Stimulated activated CD4-positive, alpha-beta T cell treated with anti-CD3 and anti-CD28 coated beads, TNF-alpha, amount 100 ng/mL, for 48 hours (primary cell): ENCODE measurements around the gene PLA2G4D.

Source experiments
- DNase-seq, 3 donors: peaks; one replicate each; pipeline ENCODE4 v3.0.0-alpha.2; 2020; ENCODE audit warnings: low read depth in 3 of 3

The PLA2G4D gene

GRCh38 chr15:42053914-42054313 lies 40.4 kb downstream of the PLA2G4D start:
- DNase-seq = no peak

GRCh38 chr15:42053010-42053409 lies 41.4 kb downstream of the PLA2G4D start:
- no peak for DNase-seq

GRCh38 chr15:42050484-42051255 lies 43.7 kb downstream of the PLA2G4D start:
- no peak for DNase-seq

- no peak for DNase-seq
Observed at GRCh38 chr15:42048821-42049200, 45.6 kb downstream of the PLA2G4D start.

- no peak for DNase-seq
Observed at GRCh38 chr15:42048080-42048820, 46.1 kb downstream of the PLA2G4D start.

- DNase-seq = no peak
Observed at GRCh38 chr15:42046597-42046996, 47.8 kb downstream of the PLA2G4D start.

GRCh38 chr15:42045211-42045615 lies 49.1 kb downstream of the PLA2G4D start:
- DNase-seq = no peak

GRCh38 chr15:42042602-42043400 lies 51.6 kb downstream of the PLA2G4D start:
- DNase-seq = no peak

- DNase-seq = no peak
Observed at GRCh38 chr15:42038401-42038800, 56.0 kb downstream of the PLA2G4D start.

GRCh38 chr15:42037656-42038055 lies 56.7 kb downstream of the PLA2G4D start:
- DNase-seq = no peak

- DNase-seq = no peak
Observed at GRCh38 chr15:42036966-42037365, 57.4 kb downstream of the PLA2G4D start.

- DNase-seq = no peak
Observed at GRCh38 chr15:42036112-42036905, 58.1 kb downstream of the PLA2G4D start.

- no peak for DNase-seq
Observed at GRCh38 chr15:42035435-42035761, 59.0 kb downstream of the PLA2G4D start.

GRCh38 chr15:42034628-42035434 lies 59.5 kb downstream of the PLA2G4D start:
- no peak for DNase-seq

GRCh38 chr15:42033214-42033873 lies 61.0 kb downstream of the PLA2G4D start:
- no peak for DNase-seq

GRCh38 chr15:42032376-42033213 lies 61.8 kb downstream of the PLA2G4D start:
- DNase-seq = no peak

- no peak for DNase-seq
Observed at GRCh38 chr15:42031198-42031915, 63.0 kb downstream of the PLA2G4D start.

GRCh38 chr15:42027521-42027920 lies 66.8 kb downstream of the PLA2G4D start:
- DNase-seq = no peak

GRCh38 chr15:42024303-42024702 lies 70.1 kb downstream of the PLA2G4D start:
- no peak for DNase-seq
